NB4 (cell line): ENCODE measurements around the gene DBP.

Experiments used
- CTCF ChIP-seq: IDR thresholded peaks from one replicate; pipeline ENCODE4 v1.5.1; 2012; ENCODE audit warnings: low read depth, low read length
- POLR2A ChIP-seq: IDR thresholded peaks from 2 replicates; pipeline ENCODE4 v1.6.1; 2011; ENCODE audit warnings: mild to moderate bottlenecking; ENCODE audit not compliant: insufficient read length; ENCODE audit errors: extremely low read depth

DNA sequence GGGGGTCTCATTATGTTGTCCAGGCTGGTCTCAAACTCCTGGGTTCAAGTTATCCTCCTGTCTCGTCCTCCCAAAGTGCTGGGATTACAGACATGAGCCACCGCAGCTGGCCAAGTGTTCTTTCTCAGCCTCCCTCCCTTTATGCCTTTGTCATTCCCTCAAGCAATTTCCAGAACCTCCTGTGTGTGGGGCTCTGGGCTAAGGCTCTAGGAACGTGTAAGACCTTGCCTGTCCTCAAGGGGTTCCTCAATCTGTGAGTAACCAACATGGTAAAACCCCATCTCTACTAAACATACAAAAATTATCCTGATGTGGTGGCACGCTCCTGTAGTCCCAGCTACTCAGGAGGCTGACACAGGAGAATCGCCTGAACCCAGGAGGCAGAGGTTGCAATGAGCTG lies 46.2 kb downstream of the DBP start:
- TF ChIP-seq CTCF (peak; percentile 65), POLR2A (no peak)
